Epithelial cell of prostate (primary cell): ENCODE measurements around the gene RRAD.
A peak's percentile ranks its signal among the peaks of the same experiment; 100 is the strongest.
"Not testable (repeated sequence)": the region's sequence is repeated elsewhere in the genome, so short reads cannot be mapped to it uniquely, and the experiment has no call there.

ENCODE experiments used
- DNase-seq: peaks from one replicate; pipeline ENCODE4 v3.0.0-alpha.2; 2011; ENCODE audit warnings: low read depth, low spot score
- H3K27ac ChIP-seq: fragments of 450-650 bp; 2 replicates; pipeline ENCODE4 v1.5.1; 2017; ENCODE audit warnings: mild to moderate bottlenecking

The RRAD gene

GRCh38 chr16:66935314-66936011 is 10.1 kb upstream of the RRAD start, which contains the start of gene CES2:
Gene CES2 (plus strand): TSS chr16:66935516. CDS start chr16:66935636, 120 bp downstream.
- H3K27ac ChIP-seq: peak within 1 kb of the TSS; percentile 94
- DNase-seq: peak; percentile 29

DNA sequence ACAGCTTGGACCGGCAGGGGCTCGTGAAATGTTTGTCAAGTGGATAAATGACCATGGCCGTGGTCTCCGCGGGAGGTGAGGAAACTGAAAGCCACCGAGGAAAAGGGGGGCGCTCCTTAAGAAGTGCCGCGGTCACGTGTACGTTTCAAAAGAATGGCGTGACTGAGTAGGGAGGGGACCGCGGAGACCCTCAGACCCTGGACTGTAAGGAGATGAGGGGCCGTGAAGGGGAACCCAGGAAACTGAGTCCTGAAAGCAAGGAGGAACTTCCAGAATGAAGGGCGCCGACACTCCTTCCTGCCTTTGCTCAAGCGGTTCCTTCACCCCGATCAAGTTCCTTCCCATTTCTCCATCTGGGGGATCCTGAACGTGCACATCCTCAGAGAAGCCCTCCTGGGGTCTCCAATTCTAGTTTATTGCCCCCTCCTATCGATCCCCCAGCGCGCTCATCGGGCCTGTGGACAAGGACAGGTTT is 9.5 kb upstream of the RRAD start:
- H3K27ac ChIP-seq: peak overlapping the region; percentile 94
- not testable (repeated sequence) for DNase-seq

- H3K27ac ChIP-seq: peak within 1 kb of the TSS; percentile 94
- DNase-seq: peak; percentile 22
Measured at GRCh38 chr16:66934138-66934838, 9.0 kb upstream of the RRAD start, which contains the start of gene CIAO2B. Gene CIAO2B (minus strand): TSS chr16:66934402. CDS start chr16:66934364, 38 bp downstream.

DNA sequence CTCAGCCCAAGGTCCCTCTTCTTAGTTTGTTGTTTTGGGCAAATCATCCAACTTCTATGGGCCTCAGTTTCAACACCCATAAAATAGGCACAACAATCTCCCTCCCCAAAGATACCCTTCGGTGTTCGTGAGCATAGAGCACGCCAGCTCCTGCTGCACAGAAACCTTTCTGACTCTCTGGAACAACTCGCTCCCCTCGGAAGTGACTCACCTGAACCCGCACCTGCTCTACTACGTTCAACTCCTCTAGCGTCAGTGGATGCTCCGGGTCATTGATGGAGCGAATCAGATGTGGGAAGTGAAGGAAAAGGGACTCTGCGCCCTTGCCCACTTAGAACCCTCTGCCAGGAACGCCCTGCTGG is 8.4 kb upstream of the RRAD start:
- H3K27ac ChIP-seq: peak overlapping the region; percentile 94
- no peak for DNase-seq

DNA sequence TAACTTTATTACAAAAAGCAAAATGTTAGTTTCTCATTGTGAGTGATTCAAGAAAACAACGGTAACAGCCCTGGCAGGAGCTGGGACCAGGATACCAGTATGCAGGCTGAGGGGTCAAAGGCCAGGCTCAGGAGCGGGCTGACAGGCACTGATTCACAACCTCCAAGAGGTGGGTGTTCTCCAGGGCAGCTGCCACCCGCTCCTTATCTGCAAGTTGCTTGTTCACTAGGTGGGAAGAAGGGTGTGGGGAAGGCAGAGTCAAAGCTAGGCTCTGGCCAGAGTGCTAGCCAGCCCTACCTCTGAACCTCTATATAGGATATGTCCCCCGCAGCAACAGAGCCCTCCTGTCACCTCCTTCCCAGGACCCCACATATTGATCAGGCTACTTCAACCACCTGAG is 6.7 kb upstream of the RRAD start:
- H3K27ac ChIP-seq: no peak overlapping the region
- no peak for DNase-seq

- H3K27ac ChIP-seq: no peak overlapping the region
- DNase-seq: no peak
Measured at GRCh38 chr16:66931665-66932064, 6.3 kb upstream of the RRAD start.

GRCh38 chr16:66930189-66930588 is 4.9 kb upstream of the RRAD start:
- DNase-seq: no peak
- peak overlapping the region; percentile 54 for H3K27ac ChIP-seq

- DNase-seq: no peak
Measured at GRCh38 chr16:66928702-66929388, 3.5 kb upstream of the RRAD start.

GRCh38 chr16:66927918-66928649 is 2.7 kb upstream of the RRAD start:
- DNase-seq: peak; percentile 20
- peak overlapping the region; percentile 55 for H3K27ac ChIP-seq

More at GRCh38 chr16:66928702-66929388, 3.5 kb upstream of the RRAD start:
- peak overlapping the region; percentile 55 for H3K27ac ChIP-seq

DNA sequence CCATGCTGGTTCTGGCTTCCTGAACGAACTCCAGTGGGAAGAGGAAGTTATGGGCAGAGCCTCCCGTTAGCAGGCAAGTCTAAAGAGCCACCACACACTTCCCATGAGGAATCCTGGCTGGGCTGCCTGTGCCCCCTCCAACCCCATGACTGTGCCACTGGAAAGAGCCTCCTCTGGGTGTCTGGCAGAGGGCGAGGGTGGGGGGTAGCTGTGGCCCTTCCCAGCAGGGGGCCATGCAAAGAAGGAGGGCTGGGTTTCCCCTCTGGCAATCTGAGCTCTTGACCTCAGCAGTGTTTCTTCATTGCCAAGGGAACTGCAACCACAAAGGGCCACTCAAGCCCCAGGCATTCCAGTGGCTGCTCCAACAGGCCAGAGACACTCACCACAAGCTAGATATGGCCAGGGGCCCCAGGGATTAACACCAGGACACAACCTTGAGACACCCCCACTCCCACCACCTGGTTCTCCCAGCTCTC is 1.7 kb upstream of the RRAD start:
- H3K27ac ChIP-seq: peak overlapping the region; percentile 55
- no peak for DNase-seq

DNA sequence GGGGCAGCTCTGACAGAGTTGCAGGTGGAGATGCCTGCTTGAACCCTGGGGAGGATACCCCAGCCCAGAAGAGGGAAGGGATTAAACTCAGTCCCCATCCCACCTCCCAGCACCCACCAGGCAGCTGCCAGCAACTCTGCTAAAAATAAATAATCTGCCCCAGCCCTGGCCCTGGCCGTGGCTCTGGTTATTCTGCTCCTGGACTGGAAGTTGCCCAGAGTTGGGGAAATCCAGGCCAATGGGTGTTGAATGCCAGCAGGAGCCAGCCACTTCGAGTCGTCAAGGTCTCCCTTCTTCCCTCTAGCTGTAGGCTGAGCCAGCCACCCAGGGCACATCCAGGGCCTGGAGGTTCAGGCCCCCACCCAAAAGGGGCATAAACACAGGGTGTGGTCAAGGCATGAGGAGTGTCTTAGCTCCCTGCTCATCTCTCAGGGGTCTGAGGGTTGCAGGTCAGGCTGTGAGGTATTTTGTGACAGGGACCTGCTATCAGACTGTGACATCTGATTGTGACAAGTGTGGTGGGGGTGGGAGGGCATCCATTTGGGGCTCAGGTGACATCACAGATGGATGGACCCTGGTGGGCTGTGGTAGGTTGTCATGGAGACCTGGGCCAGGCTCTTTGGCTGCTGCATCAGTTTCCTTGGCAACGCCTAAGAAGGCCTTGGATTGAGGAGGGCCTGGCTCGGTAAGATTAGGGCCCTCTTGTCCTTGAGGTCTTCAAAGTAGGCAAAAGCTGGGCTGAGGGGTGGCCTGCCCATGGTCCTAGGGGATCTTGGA is 1.0 kb upstream of the RRAD start:
- no peak overlapping the region for H3K27ac ChIP-seq
- no peak for DNase-seq

- DNase-seq: no peak
- H3K27ac ChIP-seq: peak overlapping the region; percentile 20
Measured at GRCh38 chr16:66924527-66925321, 611 bp downstream of the RRAD start.

DNA sequence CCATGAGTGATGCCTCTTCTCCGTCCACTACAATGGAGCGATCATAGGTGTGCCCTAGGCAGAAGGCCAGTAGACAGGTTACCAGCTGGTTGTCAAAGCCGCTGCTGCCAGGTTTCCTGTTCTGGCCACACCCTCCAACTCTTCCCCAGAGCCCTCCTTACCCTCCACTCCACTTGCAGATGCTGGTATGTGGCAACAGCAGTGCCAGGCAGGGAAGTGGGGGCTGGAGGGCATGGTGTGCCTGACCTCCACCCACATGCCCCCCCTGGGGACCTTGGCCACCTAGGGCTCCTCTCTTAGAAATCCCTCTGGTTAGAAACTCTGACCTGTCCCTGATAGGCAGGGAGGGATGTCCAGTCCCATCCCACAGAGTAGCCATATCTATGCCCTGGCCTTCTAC is 1.5 kb downstream of the RRAD start:
- no peak for DNase-seq
- H3K27ac ChIP-seq: no peak overlapping the region

DNA sequence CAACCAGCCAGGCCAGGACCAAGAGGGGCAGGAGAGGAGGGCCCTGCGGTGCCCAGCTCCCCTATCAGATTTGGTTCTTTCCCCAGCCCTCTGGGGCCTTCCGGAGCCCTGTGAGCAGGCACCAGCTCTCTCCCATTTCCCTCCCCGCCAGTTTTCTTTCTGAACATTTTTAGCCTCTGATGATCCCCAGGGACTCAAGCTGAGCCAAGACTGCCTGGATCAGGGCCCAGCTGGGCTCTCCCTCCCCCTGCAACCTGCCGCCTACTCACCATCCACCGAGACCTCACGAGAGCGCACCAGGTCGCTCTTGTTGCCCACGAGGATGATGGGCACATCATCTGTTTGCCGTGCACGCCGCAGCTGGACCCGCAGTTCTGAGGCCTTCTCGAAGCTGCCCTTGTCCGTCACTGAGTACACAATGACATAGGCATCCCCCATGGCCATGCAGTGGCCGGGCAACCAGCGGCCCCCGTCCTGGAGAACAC is 2.0 kb downstream of the RRAD start:
- no peak for DNase-seq
- H3K27ac ChIP-seq: no peak overlapping the region

GRCh38 chr16:66921729-66922450 is 3.4 kb downstream of the RRAD start:
- DNase-seq: no peak
- no peak overlapping the region for H3K27ac ChIP-seq

- no peak for DNase-seq
- H3K27ac ChIP-seq: no peak overlapping the region
Measured at GRCh38 chr16:66920924-66921680, 4.2 kb downstream of the RRAD start.

DNA sequence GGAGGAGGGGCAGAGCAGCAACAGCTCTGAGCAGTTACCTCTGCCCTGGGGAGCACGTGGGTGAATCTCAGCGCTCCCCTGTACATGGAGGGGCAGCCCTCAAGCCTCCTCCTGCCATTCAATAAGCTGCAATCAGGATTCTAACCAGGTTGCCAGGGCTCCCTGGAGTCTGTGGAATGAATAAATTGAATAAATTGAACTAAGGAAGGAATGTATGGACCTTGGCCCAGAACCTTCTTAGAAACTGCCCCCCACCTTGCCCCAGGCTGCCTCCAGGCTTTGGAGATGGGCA is 5.1 kb downstream of the RRAD start:
- DNase-seq: no peak
- no peak overlapping the region for H3K27ac ChIP-seq
